Measurements from ENCODE around the gene AKIP1. TPM values are rescaled to one million over a fixed set of nuclear protein-coding genes. Genes with fewer than 3 reads are reported as not detected.

Gene AKIP1
- polyA plus RNA-seq, 1 experiment, result 41.4 TPM

DNA sequence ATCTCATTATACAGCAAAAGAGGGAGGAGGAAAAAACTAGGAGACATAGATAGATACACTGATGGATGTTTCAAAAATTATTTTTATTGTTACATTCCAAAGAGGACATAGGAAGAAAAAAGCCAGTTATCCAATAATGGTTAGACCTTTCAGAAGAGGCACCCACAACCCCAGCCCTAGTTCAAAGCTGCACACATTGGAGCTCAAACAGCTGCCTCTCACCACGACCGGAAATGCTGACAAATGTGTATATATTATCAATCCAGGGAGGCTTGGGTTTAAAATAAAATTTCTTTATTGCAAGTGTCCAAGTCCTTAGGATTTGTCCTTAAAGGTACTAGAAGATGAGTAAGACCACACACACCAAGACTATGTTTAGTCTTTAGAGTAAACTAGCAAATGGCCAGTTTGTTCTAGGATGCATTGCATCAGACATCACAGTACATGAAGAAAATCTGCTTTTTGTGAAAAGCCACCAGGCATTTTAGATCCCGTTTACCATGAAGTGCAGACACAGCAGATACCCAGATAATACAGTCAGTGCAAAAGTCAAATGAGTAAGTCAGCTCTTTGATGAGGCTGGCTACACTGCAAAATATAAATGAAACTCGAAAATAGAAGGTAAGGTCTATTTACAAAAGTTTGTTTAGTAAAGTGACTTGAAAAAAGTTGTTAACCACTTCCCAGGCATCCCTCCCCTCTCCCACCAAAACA lies 36.4 kb downstream of the AKIP1 start:
- Histone ChIP-seq H3K27me3 (ENCODE audit: control insufficient read depth, insufficient read depth, low read length) (no peaks in the 10 kb centered on the region), H3K27ac (ENCODE audit: low read depth, low read length) (peak overlapping the region; percentile 25), H3K4me3 (ENCODE audit: low read depth, low read length) (no peak overlapping the region), H3K9me3 (ENCODE audit: control insufficient read depth, insufficient read depth, low read length) (no peaks in the 10 kb centered on the region)
- DNase-seq (ENCODE audit: low read depth, low spot score), result no peak
- POLR2A ChIA-PET, result no interaction called here
- CTCF ChIA-PET, result interaction anchor here (0.7 to 2.8 kb wide), 3 partner anchors 13 to 190 kb away, joined by 3 to 22 read pairs (median 6); no protein-coding TSS in a partner anchor
- TF ChIP-seq, protein P1, sequence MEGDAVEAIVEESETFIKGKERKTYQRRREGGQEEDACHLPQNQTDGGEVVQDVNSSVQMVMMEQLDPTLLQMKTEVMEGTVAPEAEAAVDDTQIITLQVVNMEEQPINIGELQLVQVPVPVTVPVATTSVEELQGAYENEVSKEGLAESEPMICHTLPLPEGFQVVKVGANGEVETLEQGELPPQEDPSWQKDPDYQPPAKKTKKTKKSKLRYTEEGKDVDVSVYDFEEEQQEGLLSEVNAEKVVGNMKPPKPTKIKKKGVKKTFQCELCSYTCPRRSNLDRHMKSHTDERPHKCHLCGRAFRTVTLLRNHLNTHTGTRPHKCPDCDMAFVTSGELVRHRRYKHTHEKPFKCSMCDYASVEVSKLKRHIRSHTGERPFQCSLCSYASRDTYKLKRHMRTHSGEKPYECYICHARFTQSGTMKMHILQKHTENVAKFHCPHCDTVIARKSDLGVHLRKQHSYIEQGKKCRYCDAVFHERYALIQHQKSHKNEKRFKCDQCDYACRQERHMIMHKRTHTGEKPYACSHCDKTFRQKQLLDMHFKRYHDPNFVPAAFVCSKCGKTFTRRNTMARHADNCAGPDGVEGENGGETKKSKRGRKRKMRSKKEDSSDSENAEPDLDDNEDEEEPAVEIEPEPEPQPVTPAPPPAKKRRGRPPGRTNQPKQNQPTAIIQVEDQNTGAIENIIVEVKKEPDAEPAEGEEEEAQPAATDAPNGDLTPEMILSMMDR (IDR thresholded peaks at IDR 0.05; ENCODE audit: low read depth, low read length), result no peak

DNA sequence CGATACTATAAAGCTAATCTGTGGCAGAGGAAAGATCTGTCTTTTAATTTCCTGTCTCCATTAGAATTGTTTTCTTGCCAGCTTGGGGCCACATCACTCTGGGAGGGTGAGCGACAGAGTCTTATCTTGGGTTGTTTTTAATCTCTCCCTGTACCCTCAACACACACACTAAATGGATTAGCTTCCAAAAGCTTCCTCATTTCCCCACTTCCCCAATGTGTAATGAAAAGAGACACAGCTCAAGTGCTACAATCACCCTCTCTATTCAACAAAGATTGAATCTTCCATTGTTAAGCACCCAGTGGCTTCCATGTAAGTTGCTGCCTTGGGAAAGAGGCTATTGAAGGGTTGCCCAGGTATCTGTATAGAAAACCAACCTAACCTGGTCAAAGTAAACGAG lies 37.9 kb downstream of the AKIP1 start:
- H3K27me3 ChIP-seq (ENCODE audit: control insufficient read depth, insufficient read depth, low read length), result no peaks in the 10 kb centered on the region
- no peak for DNase-seq (ENCODE audit: low read depth, low spot score)
- no peak overlapping the region for H3K27ac ChIP-seq (ENCODE audit: low read depth, low read length)
- POLR2A ChIA-PET, result interaction anchor here (0.6 kb wide), 1 partner anchor 34 kb away, joined by 4 read pairs; no protein-coding TSS in a partner anchor
- TF ChIP-seq, protein P1 (IDR thresholded peaks at IDR 0.05; ENCODE audit: low read depth, low read length), result no peak
- CTCF ChIA-PET, result interaction anchor here (0.9 to 2.8 kb wide), 4 partner anchors 11 to 189 kb away, joined by 3 to 22 read pairs (median 6); no protein-coding TSS in a partner anchor
- no peaks in the 10 kb centered on the region for H3K9me3 ChIP-seq (ENCODE audit: control insufficient read depth, insufficient read depth, low read length)
- no peak overlapping the region for H3K4me3 ChIP-seq (ENCODE audit: low read depth, low read length)

DNA sequence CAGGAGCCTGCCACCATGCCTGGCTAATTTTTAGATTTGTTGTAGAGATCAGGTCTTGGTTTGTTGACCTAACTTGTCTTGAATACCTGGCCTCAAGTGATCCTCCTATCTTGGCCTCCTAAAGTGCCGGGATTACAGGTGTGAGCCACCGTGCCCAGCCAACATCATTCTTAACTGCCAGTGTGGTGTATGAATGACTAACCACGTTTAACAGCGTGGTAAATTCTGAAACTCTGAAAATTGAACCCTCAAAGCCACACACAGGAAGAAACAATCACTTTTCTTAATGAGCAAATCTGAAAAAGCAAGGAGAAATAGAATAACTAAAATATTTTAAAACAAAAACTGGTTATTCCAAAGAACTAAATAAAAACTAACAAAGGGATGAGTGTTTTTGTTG lies 45.9 kb downstream of the AKIP1 start:
- CTCF ChIA-PET, result interaction anchor here (0.6 to 1.1 kb wide), 2 partner anchors 42 to 257 kb away, joined by 3 to 6 read pairs; no protein-coding TSS in a partner anchor
- TF ChIP-seq, protein P1 (IDR thresholded peaks at IDR 0.05; ENCODE audit: low read depth, low read length), result no peak

DNA sequence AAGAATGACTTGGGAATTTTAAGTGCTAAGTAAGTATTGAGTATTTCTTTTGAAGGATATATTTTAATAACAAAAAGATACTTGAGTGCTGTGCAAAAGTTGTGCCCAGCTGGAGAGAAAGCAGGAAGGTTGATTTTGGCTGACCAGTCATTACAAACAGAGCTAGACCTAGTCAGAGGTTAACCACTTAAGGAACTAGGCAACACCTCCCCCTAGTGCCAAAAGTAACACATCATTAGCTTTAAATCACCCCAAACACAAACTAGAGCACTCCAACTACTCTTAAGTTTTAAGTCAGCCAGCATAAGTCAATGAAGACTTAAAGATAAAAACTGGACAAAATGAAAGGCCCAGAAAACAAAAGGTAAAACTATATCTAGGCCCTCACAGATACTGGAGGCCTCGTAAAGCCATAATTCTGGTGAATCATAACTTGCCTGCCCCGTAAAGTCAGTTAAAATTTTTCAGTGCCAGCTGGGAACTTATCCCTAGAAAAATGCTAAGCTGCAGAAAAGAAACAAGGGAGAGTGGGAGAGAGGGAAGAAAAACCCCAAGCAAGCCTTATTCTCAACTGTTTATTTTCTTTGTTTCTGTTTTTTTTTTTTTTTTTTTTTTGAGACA lies 48.7 kb downstream of the AKIP1 start:
- Histone ChIP-seq H3K9me3 (ENCODE audit: control insufficient read depth, insufficient read depth, low read length) (no peaks in the 10 kb centered on the region; the same call in 1 of the 2 replicates), H3K27ac (ENCODE audit: low read depth, low read length) (peak overlapping the region; percentile 39), H3K4me3 (ENCODE audit: low read depth, low read length) (no peak overlapping the region), H3K27me3 (ENCODE audit: control insufficient read depth, insufficient read depth, low read length) (no peaks in the 10 kb centered on the region)
- ChIA-PET CTCF (interaction anchor here (0.6 to 3.5 kb wide), 33 partner anchors 11 to 740 kb away, joined by 3 to 33 read pairs (median 4); partner anchors contain the start of genes ASCL3, RPL27A and TRIM66), POLR2A (interaction anchor here (0.6 to 1.5 kb wide), 7 partner anchors 46 to 271 kb away, joined by 3 to 5 read pairs (median 3); a partner anchor contains a TSS)
- peak; percentile 68 for DNase-seq (ENCODE audit: low read depth, low spot score)
- TF ChIP-seq, protein P1 (IDR thresholded peaks at IDR 0.05; ENCODE audit: low read depth, low read length), result peak; percentile 62

More for the DNA sequence above, 45.9 kb downstream of the AKIP1 start:
- no peak for DNase-seq (ENCODE audit: low read depth, low spot score)
- no peaks in the 10 kb centered on the region for H3K27me3 ChIP-seq (ENCODE audit: control insufficient read depth, insufficient read depth, low read length)
- POLR2A ChIA-PET, result no interaction called here
- H3K27ac ChIP-seq (ENCODE audit: low read depth, low read length), result no peak overlapping the region
- H3K4me3 ChIP-seq (ENCODE audit: low read depth, low read length), result no peak overlapping the region
- no peaks in the 10 kb centered on the region for H3K9me3 ChIP-seq (ENCODE audit: control insufficient read depth, insufficient read depth, low read length)
